HepG2 (cell line): ENCODE data around the gene CFAP45. TPM values are rescaled to one million over a fixed set of nuclear protein-coding genes. Genes with fewer than 3 reads are reported as not detected.

ENCODE experiments used
- ATAC-seq: fragments of 200-7000 bp; cut with Tn5 transposase; 3 replicates; pipeline ENCODE4 v1.9.1; 2020; ENCODE audit warnings: mild to moderate bottlenecking, moderate library complexity
- BruUV-seq: library from RNA; stranded (reverse); fragments of 400-500 nt; replicated peaks from 2 replicates; lab custom pipeline; 2021; lab: Mats Ljungman, UMichigan
- CTCF ChIA-PET: fragments of 300-600 bp; formaldehyde crosslinking; extraction: SDS; loops from one replicate; lab custom pipeline; 2021; ENCODE audit warnings: low total read pairs, inconsistent platforms, low intra/inter-chr PET ratio; lab: Yijun Ruan, JAX
- POLR2A ChIA-PET: fragments of 350-600 bp; sonication (Branson Sonifier 250); formaldehyde crosslinking; loops from one replicate; lab custom pipeline; 2020; ENCODE audit warnings: antibody characterized with exemption, inconsistent platforms; lab: Yijun Ruan, JAX
- DNase-seq: peaks from one replicate; pipeline ENCODE4 v3.0.0-alpha.2; 2015; ENCODE audit warnings: low spot score
- FAIRE-seq: peaks from 3 replicates; lab custom pipeline; 2011; peaks lifted over from hg19 to GRCh38; lab: Jason Lieb, UNC
- H2AFZ ChIP-seq: one replicate; pipeline ENCODE4 v1.6.1; 2011; ENCODE audit warnings: low read length, inconsistent platforms
- H3K27ac ChIP-seq: fragments of 300-600 bp; 3 replicates; pipeline ENCODE4 v1.8.0; 2011; ENCODE audit warnings: mixed run types, mild to moderate bottlenecking, mixed read lengths, low read length, inconsistent platforms; ENCODE audit not compliant: insufficient read depth; ENCODE audit errors: extremely low read length
- H3K27me3 ChIP-seq, 2 experiments: fragments of 200-600 bp in 1 of 2; 2 replicates in 1 of 2; 3 replicates in 1 of 2; pipeline versions ENCODE4 v1.6.0 to v1.8.0; 2011; ENCODE audit warnings: low read length in 2 of 2, mild to moderate bottlenecking in 2 of 2, moderate library complexity in 2 of 2, inconsistent platforms in 1 of 2; ENCODE audit not compliant: insufficient read depth in 2 of 2, control insufficient read depth in 1 of 2
- H3K36me3 ChIP-seq, 2 experiments: fragments of 200-600 bp in 1 of 2; replicated peaks in 1 of 2; 2 replicates in 1 of 2; 3 replicates in 1 of 2; pipeline versions ENCODE4 v1.5.1 to v1.8.0; 2011; ENCODE audit warnings: low read length in 2 of 2, inconsistent platforms in 1 of 2; ENCODE audit not compliant: insufficient read depth in 2 of 2, control insufficient read depth in 1 of 2
- H3K4me1 ChIP-seq: 2 replicates; pipeline ENCODE4 v1.5.1; 2012; ENCODE audit warnings: low read length, inconsistent platforms; ENCODE audit not compliant: insufficient read depth
- H3K4me2 ChIP-seq: 2 replicates; pipeline ENCODE4 v1.6.0; 2011; ENCODE audit warnings: low read depth, low read length, inconsistent platforms
- H3K4me3 ChIP-seq, 3 experiments: fragments of 200-600 bp in 1 of 3; sonication (generic), shearing (Covaris generic) in 1 of 3; replicated peaks in 1 of 3; 2 replicates each; pipeline ENCODE4 v1.5.1; 2011 to 2016; ENCODE audit warnings: low read length in 3 of 3, inconsistent platforms in 2 of 3, low read depth in 2 of 3, mild to moderate bottlenecking in 2 of 3, control low read depth in 1 of 3, mixed read lengths in 1 of 3; ENCODE audit not compliant: insufficient read depth in 1 of 3
- H3K79me2 ChIP-seq: one replicate; pipeline ENCODE4 v1.6.1; 2011; ENCODE audit warnings: low read length, inconsistent platforms; ENCODE audit not compliant: insufficient read depth
- H3K9ac ChIP-seq: 2 replicates; pipeline ENCODE4 v1.6.0; 2011; ENCODE audit warnings: mild to moderate bottlenecking, low read depth, low read length, inconsistent platforms; ENCODE audit not compliant: insufficient read depth
- H3K9me3 ChIP-seq: 2 replicates; pipeline ENCODE4 v1.5.1; 2012; ENCODE audit warnings: mild to moderate bottlenecking, low read length
- H4K20me1 ChIP-seq: 2 replicates; pipeline ENCODE4 v1.6.0; 2011; ENCODE audit warnings: inconsistent platforms, mild to moderate bottlenecking, low read length, moderate library complexity; ENCODE audit not compliant: insufficient read depth
- CEBPG ChIP-seq: IDR thresholded peaks from 2 replicates; pipeline ENCODE4 v1.6.1; 2016
- GLI4 ChIP-seq: sonication (generic); formaldehyde crosslinking; IDR thresholded peaks from 2 replicates; pipeline ENCODE4 v1.5.1; 2020; ENCODE audit warnings: missing genetic modification reagents, mild to moderate bottlenecking, moderate library complexity, borderline replicate concordance
- HNRNPLL ChIP-seq: fragments of 200-400 bp; formaldehyde crosslinking; IDR thresholded peaks from 2 replicates; pipeline ENCODE4 v1.6.1; 2017; ENCODE audit warnings: mild to moderate bottlenecking, low read depth, low read length; ENCODE audit not compliant: poor library complexity, severe bottlenecking
- MED1 ChIP-seq: sonication (generic); formaldehyde crosslinking; IDR thresholded peaks from 2 replicates; pipeline ENCODE4 v1.4.0; 2020; ENCODE audit warnings: missing genetic modification reagents
- NR1H2 ChIP-seq: sonication (generic); formaldehyde crosslinking; IDR thresholded peaks from 2 replicates; pipeline ENCODE4 v1.8.1; 2022; ENCODE audit warnings: low read depth, missing genetic modification reagents, borderline replicate concordance
- RXRB ChIP-seq: IDR thresholded peaks from 2 replicates; pipeline ENCODE4 v1.6.1; 2016; ENCODE audit warnings: borderline replicate concordance, missing genetic modification reagents, missing compliant biosample characterization
- SMARCC2 ChIP-seq: fragments of 450-650 bp; IDR thresholded peaks from 2 replicates; pipeline ENCODE4 v1.6.1; 2017; ENCODE audit warnings: antibody characterized with exemption, mild to moderate bottlenecking
- SRY ChIP-seq: sonication (generic); formaldehyde crosslinking; IDR thresholded peaks from 2 replicates; pipeline ENCODE4 v1.8.0; 2022; ENCODE audit warnings: mild to moderate bottlenecking, missing genetic modification reagents
- ZBTB42 ChIP-seq: sonication (generic); formaldehyde crosslinking; IDR thresholded peaks from 2 replicates; pipeline ENCODE4 v1.5.0; 2020; ENCODE audit warnings: mild to moderate bottlenecking, missing genetic modification reagents
- ZNF549 ChIP-seq: sonication (generic); formaldehyde crosslinking; IDR thresholded peaks from 2 replicates; pipeline ENCODE4 v1.5.0; 2020; ENCODE audit warnings: missing genetic modification reagents
- ZNF878 ChIP-seq: sonication (generic); formaldehyde crosslinking; IDR thresholded peaks from 2 replicates; pipeline ENCODE4 v1.8.1; 2023; ENCODE audit warnings: mild to moderate bottlenecking, missing genetic modification reagents, moderate library complexity
- WGBS: methylation state at CpG from one replicate; pipeline ENCODE4 v1.1.6; 2017; ENCODE audit warnings: low lambda C conversion rate; 5-methylcytosine and 5-hydroxymethylcytosine counted together
- in situ Hi-C: cut with HindIII; loops from 2 replicates; pipeline ENCODE4 v1.10.0; 2017; ENCODE audit warnings: low pct_unique_long_range_greater_than_20kb; ENCODE audit not compliant: extremely low pct_ligation_motif_present
- intact Hi-C: fragments of 100-400 bp; cut with micrococcal nuclease; formaldehyde crosslinking; loops from one replicate; pipeline ENCODE4 v1.10.0; 2022; ENCODE audit not compliant: unreplicated experiment
- polyA plus RNA-seq, 8 experiments: library from polyadenylated mRNA; depleted of rRNA in 3 of 8; stranded (reverse) in 7 of 8; unstranded in 1 of 8; fragments of >200 nt; fragmentation: Illumina TruSeq in 4 of 8; extraction: Trizol in 4 of 8; gene quantifications; 2 replicates each; pipeline versions ENCODE4 v1.2.1 to v1.2.3, GENCODE V29; 2011 to 2016; ENCODE audit warnings: low read depth in 4 of 8, missing spikeins in 1 of 8, mixed read lengths in 1 of 8; ENCODE audit not compliant: insufficient read depth in 1 of 8
- total RNA-seq, 5 experiments: library from RNA; depleted of rRNA; stranded (reverse); fragments of >200 nt; fragmentation: Illumina TruSeq; extraction: Trizol; gene quantifications; 2 replicates each; pipeline ENCODE4 v1.2.3, GENCODE V29; 2016; ENCODE audit warnings: low read depth in 1 of 5
- TF ChIP-seq, protein P1 (sequence below): fragments of 450-650 bp; IDR thresholded peaks from 2 replicates; pipeline ENCODE4 v1.6.1; 2016

Gene CFAP45
- total and polyA plus RNA-seq, 2 of the 13 experiments (the other 11 are each of a cell fraction or from before 2014, with no cell fraction given), result not detected

DNA sequence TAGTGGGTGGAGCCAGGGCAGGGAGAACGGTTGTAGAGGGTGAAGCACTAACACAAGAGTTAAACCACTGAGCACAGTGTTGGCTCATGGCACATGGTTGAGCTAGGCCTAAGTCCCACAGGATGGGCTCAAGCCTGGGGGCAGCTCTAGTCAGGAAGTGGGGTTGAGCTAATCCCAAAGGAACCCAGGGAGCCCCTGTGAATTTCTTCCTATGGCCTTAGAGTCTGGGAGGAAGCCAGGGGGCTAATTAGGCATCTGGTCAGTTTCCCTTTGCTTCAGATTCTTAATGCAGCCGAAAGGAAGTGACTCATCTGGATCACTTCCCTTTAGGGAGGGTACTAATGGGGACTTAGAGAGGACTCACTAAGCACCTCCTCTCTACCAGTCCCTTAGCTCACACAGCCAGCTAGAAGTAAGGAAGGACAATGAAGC lies 10.1 kb downstream of the CFAP45 start:
- no peak overlapping the region for H3K27ac ChIP-seq
- POLR2A ChIA-PET, result no interaction called here

DNA sequence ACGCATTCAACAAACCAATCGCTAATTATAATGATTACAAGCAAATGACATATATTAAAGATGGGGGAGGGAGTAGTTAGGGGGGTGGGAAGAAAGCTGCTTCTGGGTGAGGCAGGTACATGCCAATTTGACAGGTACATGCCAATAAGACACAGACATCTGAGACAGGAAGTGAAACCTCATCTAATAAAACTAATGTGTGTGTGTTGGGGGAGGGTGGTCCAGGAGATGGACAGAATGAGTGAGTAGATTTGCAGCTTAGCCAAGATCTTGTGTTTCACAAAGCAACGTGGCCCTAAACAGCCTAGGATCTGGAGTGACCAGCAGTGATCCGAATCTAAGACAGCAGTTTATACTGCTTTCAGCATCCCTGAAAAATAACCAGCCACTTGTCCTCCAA lies 10.8 kb downstream of the CFAP45 start:
- in situ Hi-C loops, result no loop called here
- Histone ChIP-seq H3K4me1 (no peaks in the 10 kb centered on the region), H3K27me3 (peaks cover 1% of the 10 kb centered on the region in 2 experiments; a peak in 2 of 5 replicates), H3K4me3 (no peak overlapping the region), H4K20me1 (no peaks in the 10 kb centered on the region), H3K9ac (no peak overlapping the region), H3K4me2 (no peak overlapping the region), H3K79me2 (no peaks in the 10 kb centered on the region), H2AFZ (no peak overlapping the region), H3K36me3 (no peaks in the 10 kb centered on the region)
- CTCF ChIA-PET, result no interaction called here
- DNase-seq (no peak), FAIRE-seq (no peak), ATAC-seq (no peak)
- no TSS peak for BruUV-seq
- POLR2A ChIA-PET, result no interaction called here
- intact Hi-C loops, result no loop called here
- no peak for TF ChIP-seq ZNF549 (CRISPR knock-in tag)
- TF ChIP-seq, all 625 proteins: peak for 0
- Histone ChIP-seq H3K9me3 (no peaks in the 10 kb centered on the region), H3K27ac (no peak overlapping the region)
- 8% methylated on average over 4 of the region's 4 CpGs for WGBS

More for the DNA sequence above, 10.1 kb downstream of the CFAP45 start:
- no peak for TF ChIP-seq CEBPG (CRISPR knock-in tag)
- no peak for TF ChIP-seq NR1H2 (CRISPR knock-in tag)
- no peak for TF ChIP-seq HNRNPLL
- no peak for TF ChIP-seq RXRB
- TF ChIP-seq MED1 (CRISPR knock-in tag), result no peak
- TF ChIP-seq ZNF878 (CRISPR knock-in tag), result no peak
- TF ChIP-seq ZBTB42 (CRISPR knock-in tag), result no peak
- TF ChIP-seq GLI4 (CRISPR knock-in tag), result no peak
- TF ChIP-seq, protein P1, sequence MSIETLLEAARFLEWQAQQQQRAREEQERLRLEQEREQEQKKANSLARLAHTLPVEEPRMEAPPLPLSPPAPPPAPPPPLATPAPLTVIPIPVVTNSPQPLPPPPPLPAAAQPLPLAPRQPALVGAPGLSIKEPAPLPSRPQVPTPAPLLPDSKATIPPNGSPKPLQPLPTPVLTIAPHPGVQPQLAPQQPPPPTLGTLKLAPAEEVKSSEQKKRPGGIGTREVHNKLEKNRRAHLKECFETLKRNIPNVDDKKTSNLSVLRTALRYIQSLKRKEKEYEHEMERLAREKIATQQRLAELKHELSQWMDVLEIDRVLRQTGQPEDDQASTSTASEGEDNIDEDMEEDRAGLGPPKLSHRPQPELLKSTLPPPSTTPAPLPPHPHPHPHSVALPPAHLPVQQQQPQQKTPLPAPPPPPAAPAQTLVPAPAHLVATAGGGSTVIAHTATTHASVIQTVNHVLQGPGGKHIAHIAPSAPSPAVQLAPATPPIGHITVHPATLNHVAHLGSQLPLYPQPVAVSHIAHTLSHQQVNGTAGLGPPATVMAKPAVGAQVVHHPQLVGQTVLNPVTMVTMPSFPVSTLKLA, result no peak
- no peak for TF ChIP-seq SMARCC2
- TF ChIP-seq SRY (CRISPR knock-in tag), result no peak
- Histone ChIP-seq H3K27me3 (peaks cover 1 to 3% of the 10 kb centered on the region in 2 experiments; a peak in 2 of 5 replicates), H3K9me3 (no peaks in the 10 kb centered on the region), H3K79me2 (no peaks in the 10 kb centered on the region), H4K20me1 (no peaks in the 10 kb centered on the region), H2AFZ (no peak overlapping the region), H3K4me3 (no peak overlapping the region), H3K4me1 (no peaks in the 10 kb centered on the region), H3K36me3 (no peaks in the 10 kb centered on the region), H3K9ac (no peak overlapping the region), H3K4me2 (no peak overlapping the region)
- FAIRE-seq (no peak), DNase-seq (no peak), ATAC-seq (no peak)
- 7% methylated on average over 2 of the region's 2 CpGs for WGBS
- in situ Hi-C loops (loop anchor here (5.0 kb wide), 1 partner anchor 93 kb away; no protein-coding TSS in a partner anchor), intact Hi-C loops (no loop called here)
- CTCF ChIA-PET, result no interaction called here
- no TSS peak for BruUV-seq
